ENCODE results near the gene MYLK.

GRCh38 chr3:123833398-123833785 is 50.7 kb downstream of the MYLK start:
- TF ChIP-seq EZH2 (IDR thresholded peaks at IDR 0.05): no peak
- no peak for TF ChIP-seq POLR2AphosphoS5 (IDR thresholded peaks at IDR 0.05; ENCODE audit: borderline replicate concordance, low read depth, low read length)
- no peak for TF ChIP-seq FOXP2 (optimal IDR thresholded peaks at IDR 0.05; ENCODE audit: control extremely low read depth, extremely low read length, insufficient read depth)

All from SK-N-MC (cell line).